SK-N-SH treated with all-trans-retinoic acid at 6 μM for 48 hours (cell line): Measurements from ENCODE around the gene ZBTB40.
A peak's percentile ranks its signal among the peaks of the same experiment; 100 is the strongest.

Experiments used
- ARNTL ChIP-seq: fragments of 450-650 bp; formaldehyde crosslinking; IDR thresholded peaks from 2 replicates; pipeline ENCODE4 v1.5.0; 2020; ENCODE audit warnings: low read depth, mild to moderate bottlenecking, moderate library complexity, borderline replicate concordance
- CSRNP3 ChIP-seq: fragments of 250-450 bp; sonication (Bioruptor Pico); IDR thresholded peaks from 2 replicates; pipeline ENCODE4 v1.5.1; 2021; ENCODE audit warnings: mild to moderate bottlenecking, moderate library complexity
- POU6F1 ChIP-seq: fragments of 250-450 bp; sonication (Bioruptor Pico); IDR thresholded peaks from 2 replicates; pipeline ENCODE4 v1.8.0; 2021; ENCODE audit warnings: low read depth, mild to moderate bottlenecking, moderate library complexity, borderline replicate concordance
- RARB ChIP-seq: fragments of 250-450 bp; sonication (Bioruptor Pico); IDR thresholded peaks from 2 replicates; pipeline ENCODE4 v1.8.0; 2021; ENCODE audit warnings: mild to moderate bottlenecking, moderate library complexity
- SNAI2 ChIP-seq: fragments of 250-450 bp; sonication (Bioruptor Pico); IDR thresholded peaks from 2 replicates; pipeline ENCODE4 v1.5.0; 2020; ENCODE audit warnings: mild to moderate bottlenecking, moderate library complexity
- TOX ChIP-seq: fragments of 250-450 bp; sonication (Bioruptor Pico); IDR thresholded peaks from 2 replicates; pipeline ENCODE4 v1.8.0; 2021; ENCODE audit warnings: mild to moderate bottlenecking, moderate library complexity, borderline replicate concordance
- ZFP30 ChIP-seq: fragments of 450-650 bp; formaldehyde crosslinking; IDR thresholded peaks from 2 replicates; pipeline ENCODE4 v1.5.0; 2022; ENCODE audit warnings: mild to moderate bottlenecking, moderate library complexity
- ZNF565 ChIP-seq: fragments of 450-650 bp; formaldehyde crosslinking; conservative IDR thresholded peaks from 2 replicates; pipeline ENCODE4 v1.5.0; 2020; ENCODE audit warnings: low read depth, mild to moderate bottlenecking, moderate library complexity
- ZNF8 ChIP-seq: fragments of 450-650 bp; formaldehyde crosslinking; IDR thresholded peaks from 2 replicates; pipeline ENCODE4 v1.5.0; 2020; ENCODE audit warnings: mild to moderate bottlenecking, moderate library complexity
- TF ChIP-seq, protein P1 (sequence below): fragments of 250-450 bp; sonication (Bioruptor Pico); IDR thresholded peaks from 2 replicates; pipeline ENCODE4 v1.8.0; 2020; ENCODE audit warnings: mild to moderate bottlenecking, moderate library complexity, borderline replicate concordance

DNA sequence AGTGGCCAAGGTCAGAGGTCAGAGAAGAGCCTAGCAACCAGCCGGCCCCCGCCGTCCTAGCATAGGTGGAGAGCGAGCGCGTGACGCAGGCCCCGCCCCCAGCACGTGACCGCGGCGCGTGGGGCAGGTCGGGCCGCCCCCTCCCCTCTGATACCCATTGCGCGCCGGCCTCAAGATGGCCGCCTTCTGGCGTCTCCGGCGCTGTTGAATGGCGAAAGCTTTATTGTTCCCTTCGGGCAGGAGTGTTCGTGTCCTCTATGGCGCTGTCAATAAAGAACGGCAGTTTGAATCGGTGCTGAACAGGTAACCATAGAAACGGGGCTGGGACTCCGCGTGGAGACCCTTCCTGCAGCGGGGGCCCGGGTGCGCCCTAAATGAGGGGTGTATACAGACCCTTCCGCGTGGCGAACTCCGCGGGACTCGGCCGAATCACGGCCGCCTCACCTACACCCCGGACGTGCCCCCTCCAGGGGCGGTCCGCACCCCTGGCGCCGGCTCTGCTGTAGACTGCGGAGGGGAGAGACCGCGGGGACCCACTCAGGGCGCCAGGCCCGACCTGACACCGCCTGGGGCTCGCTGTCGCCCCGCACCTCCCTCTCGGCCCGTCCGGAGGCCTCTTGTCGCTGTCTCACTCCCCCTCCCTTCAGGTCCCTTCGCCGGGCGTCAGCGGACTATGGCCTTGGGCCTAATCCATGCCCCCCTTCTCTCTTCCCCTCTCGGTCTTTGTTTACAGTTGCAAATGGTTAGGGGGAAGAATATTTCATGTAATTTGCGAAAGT lies at the start of gene ZBTB40:
- no peak for TF ChIP-seq TOX (CRISPR knock-in tag)
- no peak for TF ChIP-seq SNAI2
- TF ChIP-seq CSRNP3 (CRISPR knock-in tag) = no peak
- TF ChIP-seq, protein P1, sequence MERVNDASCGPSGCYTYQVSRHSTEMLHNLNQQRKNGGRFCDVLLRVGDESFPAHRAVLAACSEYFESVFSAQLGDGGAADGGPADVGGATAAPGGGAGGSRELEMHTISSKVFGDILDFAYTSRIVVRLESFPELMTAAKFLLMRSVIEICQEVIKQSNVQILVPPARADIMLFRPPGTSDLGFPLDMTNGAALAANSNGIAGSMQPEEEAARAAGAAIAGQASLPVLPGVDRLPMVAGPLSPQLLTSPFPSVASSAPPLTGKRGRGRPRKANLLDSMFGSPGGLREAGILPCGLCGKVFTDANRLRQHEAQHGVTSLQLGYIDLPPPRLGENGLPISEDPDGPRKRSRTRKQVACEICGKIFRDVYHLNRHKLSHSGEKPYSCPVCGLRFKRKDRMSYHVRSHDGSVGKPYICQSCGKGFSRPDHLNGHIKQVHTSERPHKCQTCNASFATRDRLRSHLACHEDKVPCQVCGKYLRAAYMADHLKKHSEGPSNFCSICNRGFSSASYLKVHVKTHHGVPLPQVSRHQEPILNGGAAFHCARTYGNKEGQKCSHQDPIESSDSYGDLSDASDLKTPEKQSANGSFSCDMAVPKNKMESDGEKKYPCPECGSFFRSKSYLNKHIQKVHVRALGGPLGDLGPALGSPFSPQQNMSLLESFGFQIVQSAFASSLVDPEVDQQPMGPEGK (CRISPR knock-in tag) = peak; percentile 83
- TF ChIP-seq ZFP30 (CRISPR knock-in tag) = no peak
- TF ChIP-seq ZNF8 = 0 out of 2 replicates have a peak, but pooled peaks have one; percentile 8
- TF ChIP-seq RARB (CRISPR knock-in tag) = 0 out of 2 replicates have a peak, but pooled peaks have one; percentile 32
- TF ChIP-seq POU6F1 (CRISPR knock-in tag) = no peak
- no peak for TF ChIP-seq ZNF565 (CRISPR knock-in tag)
- no peak for TF ChIP-seq ARNTL (CRISPR knock-in tag)
